NCI-H2029 treated with DMSO at 0.1 percent for 48 hours (cell line): ENCODE data around the gene C14orf180.

ENCODE experiments used
- DNase-seq: peaks from one replicate; lab custom pipeline; 2025; lab: John Stamatoyannopoulos, UW

C14orf180 gene

DNA sequence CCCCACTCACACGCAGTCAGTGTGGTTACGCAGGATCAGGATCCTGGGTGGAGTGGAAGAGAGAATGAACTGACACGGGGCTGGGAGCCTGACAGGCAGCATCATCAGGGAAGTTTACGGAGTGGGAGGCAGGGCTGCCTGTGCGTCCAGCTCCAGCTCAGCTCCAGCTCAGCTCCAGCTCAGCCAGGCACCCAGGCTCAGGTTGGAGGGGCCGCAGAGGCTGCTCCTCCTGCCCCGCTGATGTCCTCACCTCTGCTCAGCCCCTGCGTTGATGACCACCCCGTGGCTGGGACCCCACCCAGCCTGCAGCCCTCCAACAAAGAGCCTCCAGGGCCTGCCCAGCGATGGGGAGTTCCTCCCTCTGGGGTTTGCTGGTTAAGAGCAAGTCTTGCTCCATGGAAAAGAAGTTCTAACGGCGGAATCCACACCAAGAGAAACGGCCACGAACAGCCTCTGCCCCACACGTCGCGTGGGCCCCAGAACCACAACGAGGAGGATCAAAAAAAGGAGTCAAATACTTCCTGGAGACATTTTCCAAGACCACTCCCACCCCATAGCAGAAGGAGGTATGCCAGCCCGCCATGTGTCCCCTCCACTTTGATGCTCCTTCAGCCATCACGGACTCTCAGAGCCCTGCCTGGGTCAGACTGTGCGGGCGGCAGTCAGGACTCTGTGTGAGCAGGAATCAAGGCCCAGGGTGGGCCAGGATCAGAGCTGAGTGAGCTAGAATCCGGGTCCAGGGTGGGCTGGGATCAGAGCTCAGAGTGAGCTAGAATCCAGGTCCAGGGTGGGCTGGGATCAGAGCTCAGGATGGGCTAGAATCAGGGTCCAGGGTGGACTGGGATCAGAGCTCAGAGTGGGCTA, 17.7 kb upstream of the C14orf180 start:
- DNase-seq = no peak

- DNase-seq = no peak
Observed at GRCh38 chr14:104562606-104563005, 17.0 kb upstream of the C14orf180 start.

DNA sequence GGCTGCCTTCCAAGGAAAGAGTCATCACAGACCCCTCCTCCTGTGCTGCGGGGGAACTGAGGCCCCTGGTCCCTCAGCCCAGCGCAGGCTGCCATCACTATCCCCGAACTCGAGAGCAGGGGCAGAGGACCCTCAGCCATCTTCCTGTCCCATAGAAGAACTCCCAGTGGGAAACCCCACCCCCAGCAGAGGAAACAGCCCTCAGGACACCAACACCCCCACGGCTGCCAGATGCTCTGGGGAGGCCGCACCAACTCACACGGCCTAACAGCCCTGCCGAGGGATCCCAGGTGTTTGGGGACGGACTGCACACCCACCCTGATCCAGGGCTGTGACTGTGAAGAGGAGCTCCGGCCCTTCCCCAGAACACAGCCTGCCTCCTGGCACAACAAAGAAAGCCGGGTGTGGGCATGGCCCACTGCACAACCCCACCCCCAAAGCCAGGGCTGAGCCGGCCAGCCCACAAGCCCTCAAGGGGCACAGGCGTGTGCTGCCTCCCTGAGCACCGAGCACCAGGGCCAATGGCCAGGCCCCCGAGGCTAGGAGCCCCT, 16.3 kb upstream of the C14orf180 start:
- DNase-seq = no peak

DNA sequence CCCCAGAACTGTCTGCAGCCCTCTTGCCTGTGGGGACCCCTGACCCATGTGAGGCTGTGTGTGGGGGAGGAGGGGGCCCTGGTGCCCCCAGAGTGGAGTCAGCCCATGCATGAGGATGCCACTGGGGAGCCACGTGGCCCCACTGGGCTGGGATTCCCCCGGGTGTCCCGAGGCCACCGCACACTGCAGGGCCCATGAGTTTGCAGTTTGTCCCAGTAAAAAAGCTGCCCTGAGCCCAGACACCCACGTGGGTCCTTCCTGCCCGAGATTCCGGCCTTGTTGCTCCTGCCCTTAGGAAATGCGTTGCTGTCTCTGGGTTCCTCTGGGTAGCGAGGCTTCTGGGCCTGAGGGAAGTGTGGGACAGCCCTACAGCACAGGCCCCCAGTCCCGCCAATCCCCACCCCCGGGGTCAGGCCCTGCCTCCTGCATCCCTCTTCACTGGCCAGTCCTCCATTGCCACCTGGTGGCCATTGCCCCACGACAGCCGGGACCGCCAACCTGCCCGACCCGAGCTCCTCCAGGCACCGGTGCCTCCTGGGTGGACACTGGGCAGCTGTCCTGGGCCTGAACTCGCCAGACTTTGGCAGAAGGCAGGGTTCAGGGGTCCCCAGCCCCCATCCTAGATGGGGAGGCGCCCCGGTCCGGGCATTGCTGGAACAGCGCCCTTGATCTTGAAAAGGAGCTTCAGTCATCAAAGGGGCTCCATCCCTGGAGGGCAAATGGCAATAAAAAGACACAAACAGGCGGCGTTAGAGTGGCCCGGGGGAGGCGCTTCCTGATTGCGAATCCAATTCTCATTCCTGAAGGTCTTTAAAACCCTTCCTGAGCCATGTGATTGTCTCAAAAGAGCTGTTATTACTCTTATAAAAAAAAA, 15.6 kb upstream of the C14orf180 start:
- DNase-seq = no peak

GRCh38 chr14:104564744-104565679, 14.6 kb upstream of the C14orf180 start:
- no peak for DNase-seq

DNA sequence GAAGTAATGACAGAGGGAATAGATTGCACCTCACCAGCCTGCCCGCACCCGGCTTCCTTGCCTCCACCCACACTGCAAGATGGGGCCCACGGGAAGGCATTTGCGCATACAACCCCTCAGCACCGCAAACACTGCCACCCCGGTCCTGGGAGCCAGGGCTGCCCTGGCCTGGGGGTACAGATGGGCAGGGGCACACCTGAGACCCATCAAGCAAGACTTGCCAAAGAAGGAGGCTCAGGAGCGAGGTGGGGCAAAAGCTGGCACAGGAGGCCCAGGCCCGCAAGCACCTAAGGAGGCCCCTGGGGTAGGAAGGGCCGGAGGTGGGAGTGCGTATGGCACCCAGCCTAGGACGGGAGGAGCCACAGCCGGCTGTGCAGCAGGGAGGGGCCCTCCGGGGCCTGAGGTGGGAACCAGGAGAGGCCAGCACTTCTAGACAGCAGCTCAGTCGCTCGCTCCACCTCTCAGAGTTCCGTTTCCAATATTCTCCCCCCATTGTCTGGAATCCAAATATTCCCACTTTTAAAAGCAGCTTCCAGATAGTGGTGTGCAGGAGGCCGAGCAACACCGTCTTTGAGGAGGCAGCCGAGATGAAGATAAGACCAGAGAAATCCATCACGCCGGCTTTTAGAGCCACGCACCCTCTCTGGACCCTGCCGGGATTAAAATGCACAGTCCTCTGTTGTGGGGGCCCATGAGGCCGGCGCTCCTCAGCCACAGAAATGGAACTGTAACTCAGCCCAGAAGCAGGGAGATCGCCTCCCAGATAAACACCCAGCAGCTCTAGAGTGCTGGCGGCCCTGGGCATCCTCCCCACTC, 12.2 kb upstream of the C14orf180 start:
- DNase-seq = no peak

GRCh38 chr14:104567957-104568225, 11.7 kb upstream of the C14orf180 start:
- DNase-seq = no peak

- no peak for DNase-seq
Observed at GRCh38 chr14:104568620-104569019, 10.9 kb upstream of the C14orf180 start.

DNA sequence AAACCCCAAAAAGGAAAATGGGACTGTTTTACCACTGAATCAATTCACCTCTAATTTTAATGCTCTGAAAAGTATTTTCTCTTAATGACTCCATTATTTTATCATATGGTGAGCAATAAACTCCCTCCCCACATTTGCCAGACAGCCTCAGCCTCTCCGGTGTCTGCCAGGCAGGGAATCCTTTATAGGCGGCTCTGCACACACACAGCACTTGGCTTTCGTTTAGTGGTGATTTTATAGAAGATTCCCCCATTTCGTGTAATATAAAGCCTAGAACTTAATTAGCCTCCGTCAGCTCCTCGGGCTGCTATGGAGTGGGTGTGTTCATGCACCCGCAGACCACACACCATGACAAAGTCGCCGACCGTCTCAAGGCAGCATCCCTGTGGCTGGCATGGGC, 10.1 kb upstream of the C14orf180 start:
- no peak for DNase-seq

- no peak for DNase-seq
Observed at GRCh38 chr14:104571246-104571645, 8.3 kb upstream of the C14orf180 start.

DNA sequence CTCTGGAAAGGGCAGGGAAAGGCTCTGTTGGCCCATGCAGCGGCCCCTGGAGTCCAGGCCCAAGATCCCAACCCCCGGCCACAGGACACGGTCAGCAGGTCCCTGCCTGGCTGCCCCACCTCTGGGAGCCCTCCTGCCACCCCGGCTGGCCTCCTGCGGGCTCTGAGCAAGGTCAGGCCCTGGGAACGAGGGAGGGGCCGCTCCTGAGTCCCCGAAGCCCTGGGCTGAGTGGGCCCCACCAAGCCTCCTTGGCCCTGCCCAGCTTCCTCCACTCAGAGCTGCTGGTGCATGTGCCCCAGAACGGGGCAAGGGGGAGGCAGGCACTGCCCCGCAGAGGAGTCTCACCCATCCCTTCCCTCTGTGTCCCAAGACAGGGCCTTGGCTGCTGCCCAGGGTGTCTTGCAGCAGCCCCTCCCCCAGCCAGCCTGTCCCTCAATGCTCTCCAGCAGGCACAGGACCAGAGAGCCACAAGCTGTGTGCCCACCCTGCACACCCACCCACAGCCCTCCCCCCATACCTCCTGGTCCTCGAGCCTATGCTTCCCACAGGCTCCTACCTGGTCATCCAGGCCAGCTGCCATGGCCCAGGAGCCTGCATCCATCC, 7.4 kb upstream of the C14orf180 start:
- DNase-seq = no peak

DNA sequence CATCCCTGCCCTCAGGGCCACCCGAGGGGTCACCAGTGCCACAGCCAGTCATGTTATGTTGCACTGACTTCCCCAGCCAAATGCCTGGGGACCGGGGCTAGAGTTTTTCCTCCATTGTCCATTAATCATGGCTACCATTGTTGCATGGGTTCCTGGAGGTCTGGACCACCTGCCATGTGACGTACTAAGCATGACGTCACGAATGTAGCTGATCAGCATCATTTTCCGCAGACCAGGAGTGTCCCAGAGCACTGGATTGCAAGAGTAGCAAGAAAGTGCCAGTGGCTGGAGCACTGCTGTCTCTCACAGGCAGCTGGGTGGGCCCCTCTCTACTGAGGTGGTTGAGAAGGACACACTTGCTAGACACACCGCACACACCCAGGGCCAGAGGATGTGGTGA, 6.9 kb upstream of the C14orf180 start:
- DNase-seq = no peak

DNA sequence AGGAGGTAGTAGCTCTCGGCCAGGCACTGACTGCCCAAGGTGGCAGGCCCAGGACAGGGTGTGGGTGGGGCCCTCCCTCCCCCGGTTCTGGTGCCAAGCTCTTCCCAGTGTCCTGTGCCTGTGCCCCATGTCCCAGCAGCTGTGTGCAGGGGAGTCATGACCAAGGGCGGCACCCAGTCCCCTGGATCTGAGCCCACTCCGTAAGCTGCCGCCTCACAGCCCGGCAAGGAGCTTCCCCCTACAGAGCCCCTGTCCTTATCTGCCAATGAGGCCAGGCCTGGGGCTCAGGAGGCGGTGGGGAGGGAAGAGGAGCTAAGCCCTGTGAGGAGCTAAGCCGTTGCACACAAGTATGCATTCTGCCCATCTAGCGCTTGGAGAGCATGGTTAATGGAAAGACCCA, 5.6 kb upstream of the C14orf180 start:
- DNase-seq = no peak

DNA sequence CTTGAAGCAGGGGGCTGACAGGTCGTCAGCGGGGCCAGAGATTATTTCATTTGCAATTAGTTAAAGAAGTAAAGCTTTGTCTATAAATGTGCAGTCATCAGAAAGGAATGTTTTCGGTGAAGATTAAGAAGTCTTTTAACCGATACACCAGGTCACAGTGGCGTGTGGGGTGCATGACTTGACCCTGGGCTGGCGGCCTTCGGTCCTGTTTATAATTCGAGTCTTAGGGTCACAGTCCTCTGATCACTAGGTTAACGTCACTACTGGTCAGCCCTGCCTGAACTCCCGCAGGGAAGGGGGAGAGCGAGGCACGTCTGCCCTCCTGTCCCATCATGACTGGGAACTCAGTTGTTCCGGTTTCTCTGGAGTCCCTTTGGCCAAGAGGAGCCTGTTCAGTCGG, 5.0 kb upstream of the C14orf180 start:
- no peak for DNase-seq

DNA sequence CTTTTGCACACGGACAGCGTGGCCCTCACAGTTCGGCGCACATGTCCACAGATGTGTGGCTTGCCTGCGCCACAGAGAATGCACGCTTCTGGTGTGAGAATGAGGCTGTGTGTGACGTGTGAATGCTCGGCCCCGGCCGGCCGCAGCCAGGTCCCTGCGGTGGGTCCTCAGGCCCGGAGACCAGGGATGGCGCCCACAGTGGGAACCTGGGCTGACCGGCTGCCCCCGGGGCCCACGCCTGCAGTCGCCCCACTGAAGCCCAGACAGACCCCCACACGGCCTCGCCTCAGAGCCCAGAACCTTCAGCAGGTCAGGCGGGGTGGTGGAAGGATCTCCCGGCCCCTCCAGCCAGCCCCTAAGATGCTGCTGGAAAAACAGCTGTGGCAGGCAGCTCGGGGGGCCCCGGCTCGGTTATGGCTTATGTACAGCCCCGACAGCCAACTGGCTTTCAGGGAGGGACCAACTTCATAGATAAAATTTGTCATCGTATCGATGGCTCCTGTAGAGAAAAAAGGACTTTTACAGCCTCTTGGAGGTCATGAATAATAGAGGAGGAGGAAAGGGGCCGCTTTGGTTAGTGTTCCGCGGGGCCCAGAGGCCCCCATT, 4.5 kb upstream of the C14orf180 start:
- DNase-seq = no peak

DNA sequence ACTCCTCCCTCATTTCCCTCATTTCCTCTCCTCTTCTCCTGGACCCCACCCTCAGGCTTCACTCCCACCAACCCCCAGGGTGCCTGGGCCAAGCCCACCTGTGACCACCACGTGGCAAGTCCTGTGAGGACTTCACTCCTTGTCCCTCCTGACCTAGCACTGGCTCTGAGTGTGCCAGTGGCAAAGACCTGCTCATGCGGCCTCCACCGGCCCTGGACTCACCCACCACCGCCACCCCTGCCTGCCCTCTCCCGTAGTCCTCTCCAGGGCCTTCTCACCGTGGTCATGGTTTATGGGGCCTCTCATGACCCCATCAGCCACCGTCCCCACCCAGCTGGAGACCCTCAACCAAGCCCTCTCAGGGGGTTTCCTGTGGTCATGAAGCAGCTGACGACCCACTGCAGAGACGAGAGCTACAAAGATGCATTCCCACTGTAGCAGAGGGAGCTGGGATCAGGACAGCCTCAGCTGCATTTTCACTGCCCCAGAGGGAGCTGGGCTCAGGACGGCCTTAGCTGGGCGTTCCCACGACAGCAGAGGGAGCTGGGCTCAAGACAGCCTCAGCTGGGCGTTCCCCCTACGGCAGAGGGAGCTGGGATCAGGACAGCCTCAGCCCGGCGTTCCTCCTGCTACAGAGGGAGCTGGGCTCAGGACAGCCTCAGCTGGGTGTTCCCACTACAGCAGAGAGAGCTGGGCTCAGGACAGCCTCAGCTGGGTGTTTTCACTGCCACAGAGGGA, 3.2 kb upstream of the C14orf180 start:
- DNase-seq = no peak

DNA sequence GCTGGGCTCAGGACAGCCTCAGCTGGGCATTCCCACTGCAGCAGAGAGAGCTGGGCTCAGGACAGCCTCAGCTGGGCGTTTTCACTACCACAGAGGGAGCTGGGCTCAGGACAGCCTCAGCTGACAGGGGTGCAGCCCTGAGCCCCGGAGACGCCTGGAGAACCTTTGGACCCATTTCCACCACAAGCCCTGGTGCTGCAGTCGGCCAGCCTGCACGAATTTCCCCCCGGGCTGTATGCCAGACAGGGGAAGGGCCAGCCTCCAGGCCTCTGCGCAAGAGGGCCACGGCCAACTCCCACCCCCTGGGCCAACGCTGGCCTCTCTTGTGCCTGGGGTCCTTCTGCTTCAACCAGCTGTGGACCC, 2.6 kb upstream of the C14orf180 start:
- DNase-seq = no peak

- DNase-seq = no peak
Observed at GRCh38 chr14:104577426-104577825, 2.1 kb upstream of the C14orf180 start.

GRCh38 chr14:104577847-104578301, 1.7 kb upstream of the C14orf180 start:
- no peak for DNase-seq

- no peak for DNase-seq
Observed at GRCh38 chr14:104578321-104578720, 1.2 kb upstream of the C14orf180 start.
